OCI-LY1 (cell line): ENCODE measurements around the gene NPVF.
A peak's percentile ranks its signal among the peaks of the same experiment; 100 is the strongest.

ENCODE experiments used
- H2AFZ ChIP-seq: fragments of 200-600 bp; sonication (generic), shearing (Covaris generic); 2 replicates; pipeline ENCODE4 v1.6.0; 2014; ENCODE audit warnings: antibody characterized with exemption, mild to moderate bottlenecking, low read length
- H3F3A ChIP-seq: fragments of 200-600 bp; sonication (generic), shearing (Covaris generic); 2 replicates; pipeline ENCODE4 v1.6.0; 2014; ENCODE audit warnings: mild to moderate bottlenecking, antibody characterized with exemption, low read length, moderate library complexity; ENCODE audit not compliant: insufficient read depth
- H3K27ac ChIP-seq: fragments of 200-600 bp; sonication (generic); 2 replicates; pipeline ENCODE4 v1.5.1; 2014; ENCODE audit warnings: low read length, mixed run types, mild to moderate bottlenecking, low read depth; ENCODE audit not compliant: poor library complexity, severe bottlenecking
- H3K27me3 ChIP-seq: fragments of 200-600 bp; sonication (generic); 2 replicates; pipeline ENCODE4 v1.6.0; 2014; ENCODE audit warnings: antibody characterized with exemption, mild to moderate bottlenecking, low read length, moderate library complexity; ENCODE audit not compliant: insufficient read depth
- H3K36me3 ChIP-seq: fragments of 200-600 bp; sonication (generic); 2 replicates; pipeline ENCODE4 v1.6.1; 2014; ENCODE audit warnings: mild to moderate bottlenecking, antibody characterized with exemption, low read length, moderate library complexity, mixed read lengths; ENCODE audit not compliant: insufficient read depth
- H3K4me1 ChIP-seq: fragments of 200-600 bp; sonication (generic); 2 replicates; pipeline ENCODE4 v1.5.1; 2014; ENCODE audit warnings: mild to moderate bottlenecking, low read length, moderate library complexity; ENCODE audit not compliant: insufficient read depth, severe bottlenecking
- H3K4me2 ChIP-seq: fragments of 200-600 bp; sonication (generic), shearing (Covaris generic); 2 replicates; pipeline ENCODE4 v1.6.1; 2014; ENCODE audit warnings: low read length
- H3K4me3 ChIP-seq: fragments of 200-600 bp; sonication (generic); 2 replicates; pipeline ENCODE4 v1.5.1; 2014; ENCODE audit warnings: low read length, low read depth, mild to moderate bottlenecking, mixed read lengths; ENCODE audit not compliant: poor library complexity, severe bottlenecking
- H3K79me2 ChIP-seq: fragments of 200-600 bp; shearing (Covaris generic); 2 replicates; pipeline ENCODE4 v1.6.1; 2016; ENCODE audit warnings: mixed run types, low read length, mixed read lengths; ENCODE audit not compliant: insufficient read depth
- H3K9ac ChIP-seq: fragments of 200-600 bp; sonication (generic), shearing (Covaris generic); 2 replicates; pipeline ENCODE4 v1.6.1; 2014; ENCODE audit warnings: mild to moderate bottlenecking, low read length, mixed read lengths
- H3K9me2 ChIP-seq: fragments of 200-600 bp; sonication (generic), shearing (Covaris generic); 2 replicates; pipeline ENCODE4 v1.6.1; 2014; ENCODE audit warnings: low read depth, mild to moderate bottlenecking, low read length, mixed read lengths
- H3K9me3 ChIP-seq: fragments of 200-600 bp; shearing (Covaris generic); 2 replicates; pipeline ENCODE4 v1.6.1; 2014; ENCODE audit warnings: low read length, mixed read lengths
- H4K20me1 ChIP-seq: fragments of 200-600 bp; sonication (generic), shearing (Covaris generic); 2 replicates; pipeline ENCODE4 v1.6.0; 2016; ENCODE audit warnings: mild to moderate bottlenecking, low read length; ENCODE audit not compliant: insufficient read depth
- EZH2 ChIP-seq: fragments of 200-600 bp; sonication (generic), shearing (Covaris generic); IDR thresholded peaks from 2 replicates; pipeline ENCODE4 v1.8.0; 2017; ENCODE audit warnings: borderline replicate concordance, mixed run types, mild to moderate bottlenecking, antibody characterized with exemption, low read length, moderate library complexity, mixed read lengths
- TF ChIP-seq, protein P1 (sequence below): fragments of 200-600 bp; sonication (generic), shearing (Covaris generic); IDR thresholded peaks from 2 replicates; pipeline ENCODE4 v1.5.1; 2017; ENCODE audit warnings: mild to moderate bottlenecking, antibody characterized with exemption, low read length, moderate library complexity, mixed read lengths

NPVF gene

DNA sequence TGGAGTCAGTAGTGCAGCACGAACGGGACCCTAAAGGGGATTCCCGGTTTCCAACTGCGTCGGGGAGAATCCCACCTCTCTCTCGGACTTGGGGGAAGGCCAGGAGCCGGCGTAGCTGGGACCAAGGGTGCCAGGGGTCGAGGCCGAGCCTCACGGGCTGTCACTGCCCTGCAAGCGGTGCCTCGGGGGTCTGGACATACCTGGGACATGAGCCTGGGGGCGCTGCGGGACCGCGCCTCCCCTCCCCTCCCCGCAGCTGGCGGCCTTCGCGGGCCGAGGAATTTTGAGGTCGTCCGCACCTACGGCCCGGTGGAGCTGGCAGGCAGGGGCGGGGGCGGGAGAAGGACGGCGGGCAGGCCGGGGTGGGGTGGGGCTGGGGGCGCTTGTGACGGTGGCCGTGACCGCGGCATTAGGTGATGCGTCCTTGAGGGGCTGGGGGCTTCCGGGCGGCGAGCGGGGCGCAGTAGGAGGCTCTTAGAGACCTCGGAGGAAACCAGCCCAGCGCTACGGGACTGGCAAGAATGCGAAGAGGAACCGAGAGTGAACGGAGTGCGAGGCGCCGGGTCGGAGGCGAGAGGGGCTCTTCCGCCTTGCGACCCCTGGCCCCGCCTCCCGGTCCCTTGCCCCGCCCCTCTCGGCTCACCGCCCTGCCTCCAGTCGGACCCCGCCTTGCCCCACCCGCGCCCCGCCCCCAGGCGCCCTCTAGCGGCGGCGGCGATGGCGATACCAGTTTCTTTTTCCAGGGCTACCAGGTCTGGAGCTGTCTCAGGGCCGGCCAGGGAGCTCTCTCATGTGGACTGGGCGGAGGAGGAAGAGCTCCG lies 48.3 kb downstream of the NPVF start:
- H3K27ac ChIP-seq: peak overlapping the region; percentile 2
- peak overlapping the region; percentile 72 for H3K4me3 ChIP-seq
- no peaks in the 10 kb centered on the region for H3K9me2 ChIP-seq
- peak overlapping the region; percentile 92 for H2AFZ ChIP-seq
- no peaks in the 10 kb centered on the region for H3F3A ChIP-seq
- no peaks in the 10 kb centered on the region for H4K20me1 ChIP-seq
- H3K79me2 ChIP-seq: no peaks in the 10 kb centered on the region
- peak overlapping the region; percentile 96 for H3K4me2 ChIP-seq
- H3K36me3 ChIP-seq: peaks cover 7% of the 10 kb centered on the region
- no peaks in the 10 kb centered on the region for H3K9me3 ChIP-seq
- H3K4me1 ChIP-seq: peaks cover 17% of the 10 kb centered on the region
- peak overlapping the region; percentile 83 for H3K9ac ChIP-seq
- no peaks in the 10 kb centered on the region for H3K27me3 ChIP-seq
- TF ChIP-seq, protein P1, sequence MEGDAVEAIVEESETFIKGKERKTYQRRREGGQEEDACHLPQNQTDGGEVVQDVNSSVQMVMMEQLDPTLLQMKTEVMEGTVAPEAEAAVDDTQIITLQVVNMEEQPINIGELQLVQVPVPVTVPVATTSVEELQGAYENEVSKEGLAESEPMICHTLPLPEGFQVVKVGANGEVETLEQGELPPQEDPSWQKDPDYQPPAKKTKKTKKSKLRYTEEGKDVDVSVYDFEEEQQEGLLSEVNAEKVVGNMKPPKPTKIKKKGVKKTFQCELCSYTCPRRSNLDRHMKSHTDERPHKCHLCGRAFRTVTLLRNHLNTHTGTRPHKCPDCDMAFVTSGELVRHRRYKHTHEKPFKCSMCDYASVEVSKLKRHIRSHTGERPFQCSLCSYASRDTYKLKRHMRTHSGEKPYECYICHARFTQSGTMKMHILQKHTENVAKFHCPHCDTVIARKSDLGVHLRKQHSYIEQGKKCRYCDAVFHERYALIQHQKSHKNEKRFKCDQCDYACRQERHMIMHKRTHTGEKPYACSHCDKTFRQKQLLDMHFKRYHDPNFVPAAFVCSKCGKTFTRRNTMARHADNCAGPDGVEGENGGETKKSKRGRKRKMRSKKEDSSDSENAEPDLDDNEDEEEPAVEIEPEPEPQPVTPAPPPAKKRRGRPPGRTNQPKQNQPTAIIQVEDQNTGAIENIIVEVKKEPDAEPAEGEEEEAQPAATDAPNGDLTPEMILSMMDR: peak; percentile 97
- TF ChIP-seq EZH2: no peak

DNA sequence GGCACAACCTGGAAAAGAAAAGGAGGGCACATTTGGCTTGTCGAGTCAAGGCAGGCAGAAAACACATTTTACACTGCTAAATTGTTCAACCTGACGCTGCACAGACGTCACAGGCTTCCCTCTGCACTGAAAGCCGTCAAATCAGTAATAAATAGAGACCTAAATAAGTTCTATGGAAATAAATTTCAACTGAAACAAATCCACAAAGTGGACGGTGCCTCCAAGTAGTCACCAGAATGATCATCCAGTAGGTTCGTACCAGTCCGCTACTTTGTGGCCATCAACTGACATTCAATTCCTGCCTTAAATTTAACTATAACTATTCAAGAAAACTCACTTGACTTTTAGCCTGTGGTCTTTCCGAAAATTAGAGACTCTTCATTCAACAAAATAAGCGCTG lies 49.0 kb downstream of the NPVF start:
- no peak overlapping the region for H3K27ac ChIP-seq
- H3K4me1 ChIP-seq: peaks cover 17% of the 10 kb centered on the region
- TF ChIP-seq EZH2: no peak
- TF ChIP-seq, protein P1: no peak
- H3K9me3 ChIP-seq: no peaks in the 10 kb centered on the region
- H3K9ac ChIP-seq: peak overlapping the region; percentile 83
- peaks cover 7% of the 10 kb centered on the region for H3K36me3 ChIP-seq
- H3K4me2 ChIP-seq: peak overlapping the region; percentile 96
- no peaks in the 10 kb centered on the region for H4K20me1 ChIP-seq
- no peaks in the 10 kb centered on the region for H3K27me3 ChIP-seq
- H3K4me3 ChIP-seq: peak overlapping the region; percentile 72
- H2AFZ ChIP-seq: peak overlapping the region; percentile 92
- no peaks in the 10 kb centered on the region for H3K79me2 ChIP-seq
- H3F3A ChIP-seq: no peaks in the 10 kb centered on the region
- no peaks in the 10 kb centered on the region for H3K9me2 ChIP-seq
